22Rv1 (cell line): ENCODE results near the gene SRGAP1.

Experiments
- H3K27ac ChIP-seq: fragments of 450-650 bp; 2 replicates; pipeline ENCODE4 v1.5.1; 2017
- ZFX ChIP-seq: fragments of 450-650 bp; IDR thresholded peaks from 2 replicates; pipeline ENCODE4 v1.6.1; 2017; ENCODE audit warnings: antibody characterized with exemption, borderline replicate concordance
- TF ChIP-seq, protein P1 (sequence below): fragments of 450-650 bp; IDR thresholded peaks from 2 replicates; pipeline ENCODE4 v1.5.1; 2017; ENCODE audit warnings: mild to moderate bottlenecking

SRGAP1 gene

DNA sequence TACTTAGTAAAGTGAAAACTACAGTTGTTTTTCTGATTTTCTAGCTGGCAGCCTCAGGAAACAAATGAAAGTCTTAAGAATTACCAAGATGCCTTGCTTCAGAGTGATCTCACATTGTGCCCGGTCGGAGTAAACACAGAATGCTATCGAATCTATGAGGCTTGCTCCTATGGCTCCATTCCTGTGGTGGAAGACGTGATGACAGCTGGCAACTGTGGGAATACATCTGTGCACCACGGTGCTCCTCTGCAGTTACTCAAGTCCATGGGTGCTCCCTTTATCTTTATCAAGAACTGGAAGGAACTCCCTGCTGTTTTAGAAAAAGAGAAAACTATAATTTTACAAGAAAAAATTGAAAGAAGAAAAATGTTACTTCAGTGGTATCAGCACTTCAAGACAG lies 35.9 kb upstream of the SRGAP1 start:
- TF ChIP-seq, protein P1, sequence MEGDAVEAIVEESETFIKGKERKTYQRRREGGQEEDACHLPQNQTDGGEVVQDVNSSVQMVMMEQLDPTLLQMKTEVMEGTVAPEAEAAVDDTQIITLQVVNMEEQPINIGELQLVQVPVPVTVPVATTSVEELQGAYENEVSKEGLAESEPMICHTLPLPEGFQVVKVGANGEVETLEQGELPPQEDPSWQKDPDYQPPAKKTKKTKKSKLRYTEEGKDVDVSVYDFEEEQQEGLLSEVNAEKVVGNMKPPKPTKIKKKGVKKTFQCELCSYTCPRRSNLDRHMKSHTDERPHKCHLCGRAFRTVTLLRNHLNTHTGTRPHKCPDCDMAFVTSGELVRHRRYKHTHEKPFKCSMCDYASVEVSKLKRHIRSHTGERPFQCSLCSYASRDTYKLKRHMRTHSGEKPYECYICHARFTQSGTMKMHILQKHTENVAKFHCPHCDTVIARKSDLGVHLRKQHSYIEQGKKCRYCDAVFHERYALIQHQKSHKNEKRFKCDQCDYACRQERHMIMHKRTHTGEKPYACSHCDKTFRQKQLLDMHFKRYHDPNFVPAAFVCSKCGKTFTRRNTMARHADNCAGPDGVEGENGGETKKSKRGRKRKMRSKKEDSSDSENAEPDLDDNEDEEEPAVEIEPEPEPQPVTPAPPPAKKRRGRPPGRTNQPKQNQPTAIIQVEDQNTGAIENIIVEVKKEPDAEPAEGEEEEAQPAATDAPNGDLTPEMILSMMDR, result no peak
- no peak for TF ChIP-seq ZFX
- H3K27ac ChIP-seq, result no peak overlapping the region

DNA sequence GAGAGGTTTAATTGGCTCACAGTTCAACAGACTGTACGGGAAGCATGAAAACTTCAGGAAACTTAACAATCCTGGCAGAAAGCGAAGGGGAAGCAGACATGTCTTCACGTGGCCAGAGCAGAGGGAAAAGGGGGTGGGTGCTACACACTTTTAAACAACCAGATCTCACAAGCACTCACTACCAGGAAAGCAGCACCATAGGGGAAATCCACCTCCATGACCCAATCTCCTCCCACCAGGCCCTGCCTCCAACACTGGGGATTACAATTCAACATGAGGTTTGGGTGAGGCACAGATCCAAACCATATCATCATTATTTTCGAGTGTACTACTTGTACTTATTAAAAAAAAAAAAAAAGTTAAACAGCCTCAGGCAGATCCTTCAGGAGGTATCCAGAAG lies 34.9 kb upstream of the SRGAP1 start:
- no peak overlapping the region for H3K27ac ChIP-seq
- TF ChIP-seq, protein P1, result no peak
- no peak for TF ChIP-seq ZFX

DNA sequence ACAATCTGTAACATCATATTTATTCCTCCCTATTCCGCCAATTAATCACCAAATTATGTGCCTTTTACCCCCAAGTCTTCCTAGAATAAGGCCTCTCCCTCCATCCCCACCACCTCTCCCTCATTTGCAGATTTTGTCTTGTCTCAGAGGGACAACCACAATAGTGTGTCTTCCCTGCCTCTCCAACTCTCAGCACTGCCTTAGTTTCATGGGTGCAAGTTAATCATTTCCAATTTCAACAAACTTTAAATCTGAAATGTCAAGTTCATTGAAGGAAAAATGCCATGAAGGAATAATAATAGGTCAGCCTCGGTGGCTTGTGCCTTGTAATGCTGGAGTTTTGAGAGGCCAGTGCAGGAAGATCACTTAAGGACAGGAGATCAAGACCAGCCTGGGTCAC lies 33.2 kb upstream of the SRGAP1 start:
- no peak overlapping the region for H3K27ac ChIP-seq
- TF ChIP-seq ZFX, result no peak
- TF ChIP-seq, protein P1, result no peak

DNA sequence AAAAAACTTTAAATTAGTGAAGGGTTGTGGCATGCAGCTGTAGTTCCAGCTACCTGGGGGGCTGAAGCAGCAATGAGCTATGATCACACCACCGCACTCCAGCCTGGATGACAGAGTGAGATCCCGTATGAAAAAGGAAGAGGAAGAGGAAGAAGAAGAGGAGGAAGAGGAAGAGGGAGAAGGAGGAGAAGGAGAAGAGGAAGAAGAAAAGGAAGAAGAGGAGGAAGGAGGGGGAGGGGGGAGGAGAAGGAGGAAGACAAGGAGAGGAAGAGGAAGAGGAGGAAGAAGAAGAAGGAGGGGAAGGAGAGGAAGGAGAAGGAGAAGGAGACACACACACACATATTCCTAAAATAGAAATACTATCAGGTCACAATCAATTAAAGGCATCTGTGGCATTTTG lies 32.7 kb upstream of the SRGAP1 start:
- TF ChIP-seq, protein P1, result no peak
- no peak for TF ChIP-seq ZFX
- no peak overlapping the region for H3K27ac ChIP-seq

DNA sequence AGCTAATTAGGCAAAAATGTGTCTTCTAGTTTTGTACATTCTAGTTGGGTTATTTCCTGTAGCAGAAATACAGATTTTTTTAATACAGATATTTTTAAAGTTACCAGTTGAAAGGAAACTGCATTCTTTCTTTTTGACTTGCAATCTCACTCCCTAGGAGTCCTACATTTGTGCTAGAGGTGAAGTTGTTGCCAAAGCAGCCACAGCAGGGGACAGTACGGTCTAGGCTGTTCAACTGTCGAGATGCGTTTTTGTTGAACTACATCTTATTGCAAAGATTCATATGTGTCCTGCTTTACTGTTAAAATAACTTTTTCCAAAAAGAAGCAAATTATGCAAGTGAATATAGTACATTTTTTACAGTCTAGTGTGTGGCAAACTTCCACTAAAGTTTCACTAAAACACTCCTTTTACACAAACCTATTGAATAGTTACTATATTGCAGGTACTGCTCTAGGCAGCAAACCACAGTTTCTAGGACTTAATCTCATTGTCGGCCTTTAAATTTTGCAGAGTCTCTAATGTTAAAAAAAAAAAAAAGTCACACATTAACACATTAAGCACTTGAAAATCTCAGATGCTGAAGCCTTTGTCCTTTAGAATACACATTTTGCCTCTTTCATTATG lies 30.2 kb upstream of the SRGAP1 start:
- TF ChIP-seq ZFX, result no peak
- TF ChIP-seq, protein P1, result no peak
- H3K27ac ChIP-seq, result no peak overlapping the region

DNA sequence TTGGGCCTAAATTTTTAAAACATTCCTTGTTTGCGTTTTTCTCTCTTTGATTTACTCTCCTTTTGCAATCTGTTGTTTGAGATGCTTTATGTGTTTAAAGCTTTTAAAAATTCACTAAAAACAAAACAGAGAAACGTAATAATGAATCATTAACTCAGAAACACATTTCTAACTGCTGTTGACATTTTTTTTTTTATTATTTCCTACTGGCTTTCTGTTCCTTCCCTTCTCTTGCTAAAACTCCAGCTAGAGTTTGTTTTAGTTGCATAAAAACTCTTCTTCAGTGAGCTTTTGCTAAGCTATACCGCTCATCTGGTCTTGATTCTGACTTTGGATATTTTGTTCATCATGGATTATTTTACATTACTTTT lies 29.0 kb upstream of the SRGAP1 start:
- TF ChIP-seq ZFX, result no peak
- TF ChIP-seq, protein P1, result no peak
- no peak overlapping the region for H3K27ac ChIP-seq

DNA sequence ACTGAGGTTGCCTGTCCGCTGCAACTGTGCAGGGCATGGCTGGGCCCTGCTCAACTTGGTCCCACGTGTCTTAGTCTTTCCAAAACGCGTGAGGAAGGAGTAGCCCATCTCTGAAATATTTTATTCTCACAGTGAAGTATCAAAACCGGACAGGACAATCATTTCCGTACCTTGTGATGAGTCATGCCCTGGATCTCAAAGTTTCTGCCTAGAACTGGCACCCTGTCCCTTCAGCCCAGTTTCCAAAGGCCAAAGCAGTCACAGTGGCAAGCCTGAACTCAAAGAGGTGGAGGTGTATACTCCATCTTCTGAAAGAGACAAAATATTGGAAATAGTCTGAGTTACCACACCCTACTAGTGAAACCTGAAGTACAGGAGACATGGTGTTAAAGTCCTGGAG lies 28.5 kb upstream of the SRGAP1 start:
- TF ChIP-seq, protein P1, result no peak
- no peak for TF ChIP-seq ZFX
- no peak overlapping the region for H3K27ac ChIP-seq
